Thyroid gland (tissue), 4 donors: ENCODE data around the gene SSUH2. TPM values are rescaled to one million over a fixed set of nuclear protein-coding genes. Genes with fewer than 3 reads are reported as not detected.
A peak's percentile ranks its signal among the peaks of the same experiment; 100 is the strongest.

ENCODE experiments used
- DNase-seq, 2 donors: peaks; one replicate each; pipeline ENCODE4 v3.0.0-alpha.2; 2019
- H3K27ac ChIP-seq, 3 donors: fragments of 200-600 bp; sonication (generic); 1 replicate in 2 of 3; 2 replicates in 1 of 3; pipeline ENCODE4 v1.5.1; 2016 to 2019; ENCODE audit warnings: mild to moderate bottlenecking in 1 of 3, moderate library complexity in 1 of 3
- H3K27me3 ChIP-seq: fragments of 200-600 bp; sonication (generic); one replicate; pipeline ENCODE4 v1.5.1; 2019
- H3K36me3 ChIP-seq, 2 donors: fragments of 200-600 bp; sonication (generic); one replicate each; pipeline ENCODE4 v1.5.1; 2016 to 2019
- H3K4me1 ChIP-seq, 2 donors: fragments of 200-600 bp; sonication (generic); one replicate each; pipeline ENCODE4 v1.5.1; 2017 to 2019
- H3K4me3 ChIP-seq, 3 donors: fragments of 200-600 bp; sonication (generic); replicated peaks in 1 of 3; 1 replicate in 2 of 3; 2 replicates in 1 of 3; pipeline ENCODE4 v1.5.1; 2016; ENCODE audit warnings: mild to moderate bottlenecking in 1 of 3
- H3K9me3 ChIP-seq: fragments of 200-600 bp; sonication (generic); one replicate; pipeline ENCODE4 v1.5.1; 2017
- POLR2A ChIP-seq, 2 donors: fragments of 450-650 bp; IDR thresholded peaks; one replicate each; pipeline ENCODE4 v1.6.1; 2017; ENCODE audit warnings: antibody characterized with exemption in 2 of 2, mild to moderate bottlenecking in 2 of 2, moderate library complexity in 1 of 2
- WGBS, 2 donors: methylation state at CpG; one replicate each; pipeline ENCODE4 v1.1.5; 2017; 5-methylcytosine and 5-hydroxymethylcytosine counted together
- intact Hi-C: fragments of 100-400 bp; cut with DNase I; formaldehyde crosslinking; loops from one replicate; pipeline ENCODE4 v1.15.1; 2023
- total RNA-seq, 4 donors: library from RNA; depleted of rRNA; stranded (reverse); fragments of >200 nt; gene quantifications; one replicate each; pipeline ENCODE4 v1.2.3, GENCODE V29; 2016
- TF ChIP-seq, protein P1 (sequence below), 6 experiments: fragments of 200-600 bp in 3 of 6; fragments of 450-650 bp in 3 of 6; sonication (generic) in 3 of 6; IDR thresholded peaks; one replicate each; pipeline ENCODE4 v1.5.1; 2016 to 2019; ENCODE audit warnings: antibody characterized with exemption in 6 of 6, mild to moderate bottlenecking in 2 of 6, inconsistent platforms in 1 of 6, moderate library complexity in 1 of 6

SSUH2 gene
- total RNA-seq, 4 donors from 2014 or later, result 0.11 to 1.0 (median 0.42) TPM; not detected in 1

DNA sequence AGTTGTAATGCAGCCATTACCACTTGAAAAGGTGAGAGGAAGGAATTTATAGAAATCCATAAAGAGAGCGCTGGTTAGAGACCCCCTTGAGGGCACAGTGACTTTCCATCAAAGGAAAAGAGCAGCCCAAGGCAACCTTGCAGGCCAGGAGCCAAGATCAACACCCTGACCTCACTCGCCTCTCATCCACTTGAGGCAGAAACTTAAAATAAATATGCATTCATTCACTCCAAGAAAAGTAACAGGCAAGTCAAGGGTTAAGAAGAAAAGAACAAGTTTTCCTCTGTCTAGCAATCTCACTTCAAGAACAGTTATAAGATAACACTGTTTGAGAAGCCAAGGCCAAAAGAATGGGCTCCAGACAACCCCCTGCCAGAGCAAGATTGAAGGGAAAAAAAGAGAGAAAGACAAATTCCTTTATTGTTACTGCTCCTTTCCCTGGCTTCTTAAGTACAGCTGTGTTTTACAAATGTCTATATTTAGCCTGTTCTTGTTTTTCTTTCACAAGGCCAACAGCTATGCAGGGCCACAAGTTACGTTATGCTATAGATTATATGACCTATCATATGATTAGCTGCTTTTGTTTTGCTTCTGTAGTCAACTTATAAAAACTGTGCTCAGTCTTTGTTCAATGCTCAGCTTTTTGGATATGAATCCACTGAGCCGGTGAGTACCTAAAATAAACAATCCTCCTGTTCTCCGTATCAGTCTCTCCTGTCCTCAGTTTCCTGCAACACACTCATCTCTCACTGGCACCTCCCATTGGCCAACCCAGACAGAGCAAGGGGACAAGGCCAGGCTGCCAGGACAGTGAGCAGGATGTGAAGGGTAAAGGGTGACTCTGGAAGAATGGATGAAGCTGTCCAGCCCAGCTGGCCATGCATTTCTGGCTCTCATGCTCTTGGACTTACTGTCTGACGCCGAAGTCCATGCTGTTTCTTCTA, 15.8 kb upstream of the SSUH2 start:
- intact Hi-C loops, result no loop called here
- 28 to 43% methylated on average over 6 of the region's 7 CpGs for WGBS, 2 donors
- no peak overlapping the region for H3K4me3 ChIP-seq
- TF ChIP-seq, protein P1, sequence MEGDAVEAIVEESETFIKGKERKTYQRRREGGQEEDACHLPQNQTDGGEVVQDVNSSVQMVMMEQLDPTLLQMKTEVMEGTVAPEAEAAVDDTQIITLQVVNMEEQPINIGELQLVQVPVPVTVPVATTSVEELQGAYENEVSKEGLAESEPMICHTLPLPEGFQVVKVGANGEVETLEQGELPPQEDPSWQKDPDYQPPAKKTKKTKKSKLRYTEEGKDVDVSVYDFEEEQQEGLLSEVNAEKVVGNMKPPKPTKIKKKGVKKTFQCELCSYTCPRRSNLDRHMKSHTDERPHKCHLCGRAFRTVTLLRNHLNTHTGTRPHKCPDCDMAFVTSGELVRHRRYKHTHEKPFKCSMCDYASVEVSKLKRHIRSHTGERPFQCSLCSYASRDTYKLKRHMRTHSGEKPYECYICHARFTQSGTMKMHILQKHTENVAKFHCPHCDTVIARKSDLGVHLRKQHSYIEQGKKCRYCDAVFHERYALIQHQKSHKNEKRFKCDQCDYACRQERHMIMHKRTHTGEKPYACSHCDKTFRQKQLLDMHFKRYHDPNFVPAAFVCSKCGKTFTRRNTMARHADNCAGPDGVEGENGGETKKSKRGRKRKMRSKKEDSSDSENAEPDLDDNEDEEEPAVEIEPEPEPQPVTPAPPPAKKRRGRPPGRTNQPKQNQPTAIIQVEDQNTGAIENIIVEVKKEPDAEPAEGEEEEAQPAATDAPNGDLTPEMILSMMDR (IDR thresholded peaks at IDR 0.05), result no peak
- TF ChIP-seq POLR2A (IDR thresholded peaks at IDR 0.05), result no peak
- H3K4me1 ChIP-seq, result peaks cover 20 to 29% of the 10 kb centered on the region in 2 donors
- DNase-seq, result peak; percentile 14 to 16
- no peaks in the 10 kb centered on the region for H3K27me3 ChIP-seq
- peak overlapping the region in 2 of 3 donors; percentile 38 to 87 for H3K27ac ChIP-seq
- no peaks in the 10 kb centered on the region for H3K36me3 ChIP-seq
- H3K9me3 ChIP-seq, result no peaks in the 10 kb centered on the region

DNA sequence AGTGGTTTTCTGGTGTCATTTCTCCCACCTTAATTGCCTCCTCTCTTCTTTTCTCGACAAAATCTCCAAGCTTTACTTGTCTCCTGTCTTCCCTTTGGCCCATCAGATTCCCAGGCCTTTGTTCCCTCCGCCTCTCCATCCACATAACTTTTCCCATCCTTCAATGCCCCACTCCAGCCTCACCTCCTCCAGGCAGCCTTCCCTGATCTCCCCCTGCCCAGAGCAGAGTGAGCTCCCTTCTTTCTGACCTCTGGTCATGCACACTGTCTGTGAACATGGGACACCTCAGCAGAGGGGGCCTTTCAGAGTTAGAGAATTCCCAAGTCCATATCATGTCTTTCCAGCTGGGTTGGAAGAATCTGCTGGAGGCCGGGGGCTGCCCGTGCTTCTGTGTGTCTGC, 14.6 kb upstream of the SSUH2 start:
- H3K4me3 ChIP-seq, result no peak overlapping the region
- 91 to 94% methylated on average over 4 of the region's 4 CpGs for WGBS, 2 donors

DNA sequence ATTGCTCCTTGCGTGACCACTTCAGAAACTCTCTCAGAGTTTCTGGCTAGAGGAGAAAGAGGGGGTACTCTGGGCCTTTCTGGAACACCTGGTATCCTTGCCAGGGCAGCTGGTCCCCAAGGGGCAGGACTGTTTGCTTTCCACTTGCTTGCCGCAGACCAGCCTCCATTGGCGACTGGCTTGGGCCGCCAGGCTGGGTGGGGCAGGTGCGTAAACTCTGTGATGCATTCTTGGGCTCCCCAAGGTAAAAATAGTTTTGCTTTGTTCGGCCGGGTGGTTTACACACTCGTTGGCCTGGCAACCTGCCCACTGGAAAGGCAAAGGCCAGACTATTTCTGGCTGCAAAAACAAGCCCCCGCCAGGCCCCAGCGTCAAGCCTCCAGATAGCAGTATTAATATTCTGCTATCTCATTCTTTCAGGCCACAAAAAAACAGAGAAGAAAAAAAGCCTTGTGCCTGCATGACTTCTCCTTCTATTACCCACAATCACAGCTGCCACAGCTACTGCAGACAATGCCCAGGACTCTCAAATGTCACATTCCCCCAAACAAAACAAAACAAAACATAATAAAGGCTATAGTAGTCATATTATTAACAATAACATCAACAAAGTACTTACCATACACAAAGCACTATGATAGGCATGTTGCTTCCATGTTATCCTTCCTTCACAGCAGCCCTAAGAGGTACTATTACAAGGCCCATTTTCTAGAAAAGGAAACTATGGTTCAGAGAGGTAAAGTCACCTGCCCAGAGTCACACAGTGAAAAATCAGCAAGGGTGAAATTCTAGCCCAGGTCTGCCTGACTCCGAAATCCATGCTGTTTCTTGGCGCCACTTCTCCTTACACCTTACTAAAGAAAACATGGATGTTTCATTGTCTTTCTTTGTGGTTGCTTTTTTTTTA, 14.0 kb upstream of the SSUH2 start:
- Histone ChIP-seq H3K4me3 (no peak overlapping the region), H3K27me3 (no peaks in the 10 kb centered on the region), H3K36me3 (no peaks in the 10 kb centered on the region), H3K9me3 (no peaks in the 10 kb centered on the region), H3K4me1 (peaks cover 20 to 29% of the 10 kb centered on the region in 2 donors), H3K27ac (peak overlapping the region; percentile 68 to 87 (median 82))
- WGBS, 2 donors, result 20 to 26% methylated on average over 12 of the region's 12 CpGs
- intact Hi-C loops, result no loop called here
- peak; percentile 95 to 99 for DNase-seq
- no peak for TF ChIP-seq POLR2A (IDR thresholded peaks at IDR 0.05)
- TF ChIP-seq, protein P1 (IDR thresholded peaks at IDR 0.05), result no peak

More for the DNA sequence above, 14.6 kb upstream of the SSUH2 start:
- Histone ChIP-seq H3K9me3 (no peaks in the 10 kb centered on the region), H3K27ac (peak overlapping the region in 2 of 3 donors; percentile 82 to 87), H3K4me1 (peaks cover 20 to 29% of the 10 kb centered on the region in 2 donors), H3K36me3 (no peaks in the 10 kb centered on the region), H3K27me3 (no peaks in the 10 kb centered on the region)
- no peak for DNase-seq
- intact Hi-C loops, result no loop called here
- TF ChIP-seq, protein P1 (IDR thresholded peaks at IDR 0.05), result no peak
- TF ChIP-seq POLR2A (IDR thresholded peaks at IDR 0.05), result no peak

DNA sequence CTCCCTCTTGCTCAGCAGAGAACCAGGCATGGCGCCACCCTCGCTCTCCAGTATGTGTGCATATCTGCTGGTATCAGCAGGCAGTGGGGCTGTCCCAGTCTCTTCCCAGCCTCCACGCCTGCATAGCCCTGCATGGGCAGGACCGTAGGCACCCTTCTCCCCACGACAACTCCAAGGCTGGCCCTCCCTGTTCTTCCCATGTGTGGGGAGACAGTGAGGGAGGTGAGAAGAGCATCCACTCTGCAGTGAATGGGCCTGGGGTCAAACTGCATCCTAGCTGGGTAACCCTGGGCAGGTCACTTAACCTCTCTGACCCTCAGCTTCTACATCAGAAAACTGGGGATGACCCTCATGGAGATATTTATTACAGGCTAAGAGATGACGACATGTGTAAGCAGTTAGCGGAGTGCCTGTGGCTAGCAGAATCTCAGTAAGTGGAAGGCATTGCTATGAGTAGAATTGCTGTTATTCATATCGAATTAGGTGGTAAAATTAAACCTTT, 13.3 kb upstream of the SSUH2 start:
- 62 to 72% methylated on average over 8 of the region's 8 CpGs for WGBS, 2 donors

More for the DNA sequence above, 13.3 kb upstream of the SSUH2 start:
- H3K4me1 ChIP-seq, result peaks cover 20 to 29% of the 10 kb centered on the region in 2 donors
- H3K27ac ChIP-seq, result peak overlapping the region; percentile 58 to 87 (median 82)
- H3K9me3 ChIP-seq, result no peaks in the 10 kb centered on the region
- no peaks in the 10 kb centered on the region for H3K27me3 ChIP-seq
- H3K36me3 ChIP-seq, result no peaks in the 10 kb centered on the region
- no peak for TF ChIP-seq POLR2A (IDR thresholded peaks at IDR 0.05)
- TF ChIP-seq, protein P1 (IDR thresholded peaks at IDR 0.05), result no peak
- peak; percentile 6 to 32 for DNase-seq
- intact Hi-C loops, result no loop called here
- H3K4me3 ChIP-seq, result no peak overlapping the region
